Uterus (tissue), 2 donors: ENCODE measurements around the gene CLMP.

ENCODE experiments used
- POLR2A ChIP-seq, 2 donors: fragments of 450-650 bp; IDR thresholded peaks; one replicate each; pipeline ENCODE4 v1.6.1; 2016; ENCODE audit warnings: antibody characterized with exemption in 2 of 2, mild to moderate bottlenecking in 1 of 2, moderate library complexity in 1 of 2
- TF ChIP-seq, protein P1 (sequence below), 4 experiments: fragments of 200-600 bp in 2 of 4; fragments of 450-650 bp in 2 of 4; sonication (generic) in 2 of 4; IDR thresholded peaks; one replicate each; pipeline ENCODE4 v1.5.1; 2016 to 2019; ENCODE audit warnings: antibody characterized with exemption in 4 of 4, mild to moderate bottlenecking in 2 of 4, moderate library complexity in 1 of 4

DNA sequence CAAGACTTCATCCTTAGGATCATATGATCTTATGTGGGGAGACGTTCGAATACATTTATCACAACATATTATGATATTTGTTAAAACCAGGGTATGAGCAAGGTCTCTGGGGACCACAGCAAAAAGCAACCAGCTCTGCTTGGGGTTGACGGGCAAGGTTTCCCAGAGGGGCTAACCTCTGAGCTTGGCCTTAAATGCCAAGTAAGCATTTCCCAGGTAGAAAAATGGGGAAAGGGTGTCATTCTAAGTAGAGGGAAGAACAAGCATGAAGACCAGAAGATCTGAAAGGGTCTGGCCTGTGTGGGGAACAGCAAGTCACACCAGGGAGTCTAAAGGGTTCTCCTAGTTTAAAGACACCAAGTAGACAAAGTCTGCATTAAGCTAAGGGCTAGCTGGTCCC lies 24.1 kb downstream of the CLMP start:
- TF ChIP-seq, protein P1, sequence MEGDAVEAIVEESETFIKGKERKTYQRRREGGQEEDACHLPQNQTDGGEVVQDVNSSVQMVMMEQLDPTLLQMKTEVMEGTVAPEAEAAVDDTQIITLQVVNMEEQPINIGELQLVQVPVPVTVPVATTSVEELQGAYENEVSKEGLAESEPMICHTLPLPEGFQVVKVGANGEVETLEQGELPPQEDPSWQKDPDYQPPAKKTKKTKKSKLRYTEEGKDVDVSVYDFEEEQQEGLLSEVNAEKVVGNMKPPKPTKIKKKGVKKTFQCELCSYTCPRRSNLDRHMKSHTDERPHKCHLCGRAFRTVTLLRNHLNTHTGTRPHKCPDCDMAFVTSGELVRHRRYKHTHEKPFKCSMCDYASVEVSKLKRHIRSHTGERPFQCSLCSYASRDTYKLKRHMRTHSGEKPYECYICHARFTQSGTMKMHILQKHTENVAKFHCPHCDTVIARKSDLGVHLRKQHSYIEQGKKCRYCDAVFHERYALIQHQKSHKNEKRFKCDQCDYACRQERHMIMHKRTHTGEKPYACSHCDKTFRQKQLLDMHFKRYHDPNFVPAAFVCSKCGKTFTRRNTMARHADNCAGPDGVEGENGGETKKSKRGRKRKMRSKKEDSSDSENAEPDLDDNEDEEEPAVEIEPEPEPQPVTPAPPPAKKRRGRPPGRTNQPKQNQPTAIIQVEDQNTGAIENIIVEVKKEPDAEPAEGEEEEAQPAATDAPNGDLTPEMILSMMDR (IDR thresholded peaks at IDR 0.05), result no peak
- TF ChIP-seq POLR2A (IDR thresholded peaks at IDR 0.05), result no peak
